OCI-LY7 (cell line): ENCODE measurements around the gene FAAP100. TPM values are rescaled to one million over a fixed set of nuclear protein-coding genes. Genes with fewer than 3 reads are reported as not detected.

ENCODE experiments used
- BruUV-seq: library from RNA; stranded (reverse); fragments of 400-500 nt; replicated peaks from 2 replicates; lab custom pipeline; 2021; lab: Mats Ljungman, UMichigan
- CTCF ChIA-PET: fragments of 300-600 bp; sonication (Branson Sonifier 250); formaldehyde crosslinking; loops from one replicate; lab custom pipeline; 2022; ENCODE audit warnings: antibody characterized with exemption; ENCODE audit not compliant: unreplicated experiment; lab: Charles Lee
- POLR2A ChIA-PET: fragments of 300-600 bp; sonication (Branson Sonifier 250); formaldehyde crosslinking; loops from one replicate; lab custom pipeline; 2022; ENCODE audit warnings: antibody characterized with exemption; lab: Charles Lee
- DNase-seq: peaks from one replicate; pipeline ENCODE4 v3.0.0-alpha.2; 2015; ENCODE audit warnings: low spot score
- H2AFZ ChIP-seq: fragments of 200-600 bp; sonication (generic), shearing (Covaris generic); 2 replicates; pipeline ENCODE4 v1.6.1; 2014; ENCODE audit warnings: mild to moderate bottlenecking, antibody characterized with exemption, low read length, moderate library complexity
- H3K27ac ChIP-seq: fragments of 200-600 bp; sonication (generic); 2 replicates; pipeline ENCODE4 v1.5.1; 2014; ENCODE audit warnings: mixed run types, low read depth, mild to moderate bottlenecking, moderate library complexity, low read length, inconsistent platforms; ENCODE audit not compliant: poor library complexity, severe bottlenecking
- H3K36me3 ChIP-seq: fragments of 200-600 bp; sonication (generic); 2 replicates; pipeline ENCODE4 v1.6.1; 2014; ENCODE audit warnings: mild to moderate bottlenecking, antibody characterized with exemption, low read length, moderate library complexity, mixed read lengths; ENCODE audit not compliant: insufficient read depth
- H3K4me1 ChIP-seq: fragments of 200-600 bp; sonication (generic); 2 replicates; pipeline ENCODE4 v1.5.1; 2014; ENCODE audit warnings: mild to moderate bottlenecking, low read length; ENCODE audit not compliant: insufficient read depth, poor library complexity, severe bottlenecking
- H3K4me2 ChIP-seq: fragments of 200-600 bp; sonication (generic); 2 replicates; pipeline ENCODE4 v1.6.1; 2014; ENCODE audit warnings: mild to moderate bottlenecking, low read length
- H3K4me3 ChIP-seq: fragments of 200-600 bp; sonication (generic); 2 replicates; pipeline ENCODE4 v1.5.1; 2014; ENCODE audit warnings: mild to moderate bottlenecking, low read depth, low read length; ENCODE audit not compliant: poor library complexity, severe bottlenecking
- H3K79me2 ChIP-seq: fragments of 200-600 bp; sonication (generic); 2 replicates; pipeline ENCODE4 v1.6.1; 2016; ENCODE audit warnings: low read depth, mild to moderate bottlenecking, low read length, moderate library complexity, mixed read lengths; ENCODE audit not compliant: insufficient read depth
- H3K9me2 ChIP-seq: fragments of 200-600 bp; sonication (generic); 2 replicates; pipeline ENCODE4 v1.6.1; 2016; ENCODE audit warnings: mild to moderate bottlenecking, low read length, mixed read lengths; ENCODE audit not compliant: insufficient read depth
- H3K9me3 ChIP-seq: fragments of 200-600 bp; sonication (generic); 2 replicates; pipeline ENCODE4 v1.6.1; 2014; ENCODE audit warnings: mild to moderate bottlenecking, mixed run types, low read length, mixed read lengths
- H4K20me1 ChIP-seq: fragments of 200-600 bp; sonication (generic); 2 replicates; pipeline ENCODE4 v1.6.1; 2014; ENCODE audit warnings: mild to moderate bottlenecking, antibody characterized with exemption, low read length, moderate library complexity, mixed read lengths; ENCODE audit not compliant: insufficient read depth
- CTCF ChIP-seq: fragments of 200-600 bp; sonication (generic); conservative IDR thresholded peaks from 2 replicates; pipeline ENCODE4 v1.5.1; 2014; ENCODE audit warnings: mild to moderate bottlenecking, antibody characterized with exemption, low read length, moderate library complexity, mixed read lengths
- EZH2phosphoT487 ChIP-seq: fragments of 200-600 bp; sonication (generic); IDR thresholded peaks from 2 replicates; pipeline ENCODE4 v1.6.1; 2018; ENCODE audit warnings: low read depth, borderline replicate concordance, mild to moderate bottlenecking, mixed run types, antibody characterized with exemption, low read length, moderate library complexity, mixed read lengths
- intact Hi-C: fragments of 100-400 bp; cut with micrococcal nuclease; formaldehyde crosslinking; loops from one replicate; pipeline ENCODE4 v1.10.0; 2022; ENCODE audit not compliant: unreplicated experiment
- total RNA-seq, 2 experiments: library from RNA; depleted of rRNA in 1 of 2; stranded (reverse); fragments of >200 nt in 1 of 2; shearing (Covaris generic) in 1 of 2; gene quantifications; 2 replicates each; pipeline ENCODE4 v1.2.3, GENCODE V29; 2014 to 2022

FAAP100 gene
- total RNA-seq, 2 experiments from 2014 or later: 65.2 to 74.2 TPM

- no peak overlapping the region for H3K27ac ChIP-seq
- TF ChIP-seq CTCF: no peak
- TF ChIP-seq EZH2phosphoT487: no peak
- DNase-seq: no peak
- H3K36me3 ChIP-seq: no peaks in the 10 kb centered on the region
- H3K9me2 ChIP-seq: no peaks in the 10 kb centered on the region
- ChIA-PET POLR2A (interaction anchor here (1.5 kb wide), 1 partner anchor 26 kb away, joined by 4 read pairs; no protein-coding TSS in a partner anchor), CTCF (interaction anchor here (0.7 kb wide), 1 partner anchor 72 kb away, joined by 5 read pairs; no protein-coding TSS in a partner anchor)
- intact Hi-C loops: no loop called here
- H3K4me2 ChIP-seq: no peak overlapping the region
- no peaks in the 10 kb centered on the region for H4K20me1 ChIP-seq
- H3K79me2 ChIP-seq: no peaks in the 10 kb centered on the region
- H3K4me1 ChIP-seq: peaks cover 32% of the 10 kb centered on the region
- H3K4me3 ChIP-seq: no peak overlapping the region
- no peaks in the 10 kb centered on the region for H3K9me3 ChIP-seq
- no TSS peak for BruUV-seq
- H2AFZ ChIP-seq: no peak overlapping the region
Observed at GRCh38 chr17:81492706-81493105, 59.4 kb downstream of the FAAP100 start.

- Histone ChIP-seq H2AFZ (no peak overlapping the region), H3K4me3 (no peak overlapping the region), H4K20me1 (no peaks in the 10 kb centered on the region), H3K4me2 (no peak overlapping the region), H3K4me1 (peaks cover 37% of the 10 kb centered on the region), H3K9me3 (no peaks in the 10 kb centered on the region), H3K36me3 (no peaks in the 10 kb centered on the region), H3K79me2 (no peaks in the 10 kb centered on the region), H3K27ac (no peak overlapping the region), H3K9me2 (no peaks in the 10 kb centered on the region)
- no TSS peak for BruUV-seq
- CTCF ChIA-PET: interaction anchor here (0.7 kb wide), 1 partner anchor 72 kb away, joined by 5 read pairs; no protein-coding TSS in a partner anchor
- TF ChIP-seq CTCF (no peak), EZH2phosphoT487 (no peak)
- POLR2A ChIA-PET: interaction anchor here (1.5 kb wide), 1 partner anchor 26 kb away, joined by 4 read pairs; no protein-coding TSS in a partner anchor
- no peak for DNase-seq
- intact Hi-C loops: no loop called here
Observed at GRCh38 chr17:81492202-81492601, 60.0 kb downstream of the FAAP100 start.

GRCh38 chr17:81491761-81492160 lies 60.4 kb downstream of the FAAP100 start:
- Histone ChIP-seq H3K4me3 (no peak overlapping the region), H3K4me2 (no peak overlapping the region), H3K4me1 (peaks cover 37% of the 10 kb centered on the region), H2AFZ (no peak overlapping the region), H4K20me1 (no peaks in the 10 kb centered on the region), H3K27ac (no peak overlapping the region), H3K79me2 (no peaks in the 10 kb centered on the region), H3K9me2 (no peaks in the 10 kb centered on the region), H3K36me3 (no peaks in the 10 kb centered on the region), H3K9me3 (no peaks in the 10 kb centered on the region)
- no TSS peak for BruUV-seq
- intact Hi-C loops: no loop called here
- DNase-seq: no peak
- no peak for TF ChIP-seq EZH2phosphoT487
- no peak for TF ChIP-seq CTCF
- POLR2A ChIA-PET: interaction anchor here (1.5 kb wide), 1 partner anchor 27 kb away, joined by 4 read pairs; no protein-coding TSS in a partner anchor
- CTCF ChIA-PET: no interaction called here
